ENCODE data around the gene FERD3L. TPM values are rescaled to one million over a fixed set of nuclear protein-coding genes. Genes with fewer than 3 reads are reported as not detected.
A peak's percentile ranks its signal among the peaks of the same experiment; 100 is the strongest.

Gene FERD3L
- total RNA-seq, 1 experiment from 2014 or later: not detected

DNA sequence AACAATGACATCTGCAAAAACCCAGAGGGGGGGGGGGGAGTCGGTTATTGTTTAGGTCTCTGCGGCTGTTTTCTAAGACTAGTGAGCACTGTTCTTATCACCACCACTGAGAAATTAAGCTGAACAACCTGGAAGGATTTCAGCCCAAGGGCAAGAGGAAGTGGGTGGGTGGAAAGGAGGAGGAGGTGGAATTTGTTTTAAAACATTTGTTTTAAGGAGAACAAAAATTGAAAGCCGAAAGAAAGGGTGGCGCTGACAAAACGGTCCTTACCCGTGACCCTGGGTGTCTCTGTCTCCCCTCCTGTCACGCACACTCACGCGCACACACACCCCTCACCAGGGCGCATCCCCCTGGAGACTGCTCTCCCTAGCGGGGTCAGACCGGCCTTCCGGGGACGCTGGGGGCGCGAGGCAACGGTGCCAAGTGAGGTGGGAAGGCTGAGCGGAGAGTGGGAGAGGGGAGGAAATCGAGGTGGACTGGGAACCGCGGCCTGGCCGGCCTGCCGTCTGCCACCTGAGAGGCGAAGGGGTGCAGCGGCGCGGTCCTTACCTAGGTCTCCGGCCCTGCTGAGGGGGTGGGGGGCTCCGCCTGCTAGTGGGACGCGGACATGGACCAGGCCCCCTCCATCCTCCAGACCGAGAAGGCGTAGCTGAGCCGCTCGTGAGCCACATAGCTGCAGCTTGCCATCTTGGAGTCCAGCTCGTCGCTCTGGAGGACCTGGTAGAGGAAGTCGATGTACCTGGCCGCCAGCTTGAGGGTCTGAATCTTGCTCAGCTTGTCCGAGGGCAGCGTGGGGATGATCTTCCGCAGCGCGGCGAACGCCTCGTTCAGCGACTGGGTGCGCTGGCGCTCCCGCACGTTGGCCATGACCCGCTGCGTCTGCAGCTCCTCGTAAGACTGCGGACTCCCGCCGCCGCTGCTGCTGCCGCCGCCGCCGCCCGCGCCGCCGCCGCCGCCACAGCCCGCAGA is 28.8 kb downstream of the FERD3L start:
- POLR2A ChIA-PET: no interaction called here
- ATAC-seq (no peak), DNase-seq (ENCODE audit: low read depth, low spot score) (no peak)
- in situ Hi-C loops (cut with HindIII; ENCODE audit: low pct_unique_long_range_greater_than_20kb, low sequenced_read_pairs) (no loop called here), intact Hi-C loops (cut with micrococcal nuclease; ENCODE audit: unreplicated experiment) (no loop called here)
- no peaks in the 10 kb centered on the region for H3K27me3 ChIP-seq (ENCODE audit: control insufficient read depth, insufficient read depth, low read length)
- peaks cover 9% of the 10 kb centered on the region for H3K9me3 ChIP-seq (ENCODE audit: control insufficient read depth, insufficient read depth, low read depth, low read length)
- no peaks in the 10 kb centered on the region for H3K4me1 ChIP-seq (ENCODE audit: control insufficient read depth, insufficient read depth, low read length)
- CTCF ChIA-PET: no interaction called here
- peak overlapping the region in 1 of 2 experiments; percentile 48; a peak in 1 of 4 replicates for H3K4me3 ChIP-seq (ENCODE audit: low read depth in 2 of 2, low read length in 2 of 2)
- TF ChIP-seq POLR2AphosphoS5 (IDR thresholded peaks at IDR 0.05; ENCODE audit: low read depth, low read length) (no peak), TCF7L2 (IDR thresholded peaks at IDR 0.05; ENCODE audit: low read depth, low read length) (no peak), SIN3A (IDR thresholded peaks at IDR 0.05; ENCODE audit: borderline replicate concordance, insufficient read depth, low read depth, low read length) (no peak)
- TF ChIP-seq, protein P1, sequence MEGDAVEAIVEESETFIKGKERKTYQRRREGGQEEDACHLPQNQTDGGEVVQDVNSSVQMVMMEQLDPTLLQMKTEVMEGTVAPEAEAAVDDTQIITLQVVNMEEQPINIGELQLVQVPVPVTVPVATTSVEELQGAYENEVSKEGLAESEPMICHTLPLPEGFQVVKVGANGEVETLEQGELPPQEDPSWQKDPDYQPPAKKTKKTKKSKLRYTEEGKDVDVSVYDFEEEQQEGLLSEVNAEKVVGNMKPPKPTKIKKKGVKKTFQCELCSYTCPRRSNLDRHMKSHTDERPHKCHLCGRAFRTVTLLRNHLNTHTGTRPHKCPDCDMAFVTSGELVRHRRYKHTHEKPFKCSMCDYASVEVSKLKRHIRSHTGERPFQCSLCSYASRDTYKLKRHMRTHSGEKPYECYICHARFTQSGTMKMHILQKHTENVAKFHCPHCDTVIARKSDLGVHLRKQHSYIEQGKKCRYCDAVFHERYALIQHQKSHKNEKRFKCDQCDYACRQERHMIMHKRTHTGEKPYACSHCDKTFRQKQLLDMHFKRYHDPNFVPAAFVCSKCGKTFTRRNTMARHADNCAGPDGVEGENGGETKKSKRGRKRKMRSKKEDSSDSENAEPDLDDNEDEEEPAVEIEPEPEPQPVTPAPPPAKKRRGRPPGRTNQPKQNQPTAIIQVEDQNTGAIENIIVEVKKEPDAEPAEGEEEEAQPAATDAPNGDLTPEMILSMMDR (IDR thresholded peaks at IDR 0.05): no peak
- TF ChIP-seq, protein P2, sequence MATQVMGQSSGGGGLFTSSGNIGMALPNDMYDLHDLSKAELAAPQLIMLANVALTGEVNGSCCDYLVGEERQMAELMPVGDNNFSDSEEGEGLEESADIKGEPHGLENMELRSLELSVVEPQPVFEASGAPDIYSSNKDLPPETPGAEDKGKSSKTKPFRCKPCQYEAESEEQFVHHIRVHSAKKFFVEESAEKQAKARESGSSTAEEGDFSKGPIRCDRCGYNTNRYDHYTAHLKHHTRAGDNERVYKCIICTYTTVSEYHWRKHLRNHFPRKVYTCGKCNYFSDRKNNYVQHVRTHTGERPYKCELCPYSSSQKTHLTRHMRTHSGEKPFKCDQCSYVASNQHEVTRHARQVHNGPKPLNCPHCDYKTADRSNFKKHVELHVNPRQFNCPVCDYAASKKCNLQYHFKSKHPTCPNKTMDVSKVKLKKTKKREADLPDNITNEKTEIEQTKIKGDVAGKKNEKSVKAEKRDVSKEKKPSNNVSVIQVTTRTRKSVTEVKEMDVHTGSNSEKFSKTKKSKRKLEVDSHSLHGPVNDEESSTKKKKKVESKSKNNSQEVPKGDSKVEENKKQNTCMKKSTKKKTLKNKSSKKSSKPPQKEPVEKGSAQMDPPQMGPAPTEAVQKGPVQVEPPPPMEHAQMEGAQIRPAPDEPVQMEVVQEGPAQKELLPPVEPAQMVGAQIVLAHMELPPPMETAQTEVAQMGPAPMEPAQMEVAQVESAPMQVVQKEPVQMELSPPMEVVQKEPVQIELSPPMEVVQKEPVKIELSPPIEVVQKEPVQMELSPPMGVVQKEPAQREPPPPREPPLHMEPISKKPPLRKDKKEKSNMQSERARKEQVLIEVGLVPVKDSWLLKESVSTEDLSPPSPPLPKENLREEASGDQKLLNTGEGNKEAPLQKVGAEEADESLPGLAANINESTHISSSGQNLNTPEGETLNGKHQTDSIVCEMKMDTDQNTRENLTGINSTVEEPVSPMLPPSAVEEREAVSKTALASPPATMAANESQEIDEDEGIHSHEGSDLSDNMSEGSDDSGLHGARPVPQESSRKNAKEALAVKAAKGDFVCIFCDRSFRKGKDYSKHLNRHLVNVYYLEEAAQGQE (IDR thresholded peaks at IDR 0.05; ENCODE audit: insufficient read depth in 1 of 2, low read depth in 2 of 2, low read length in 1 of 2): no peak
- no peak overlapping the region for H3K27ac ChIP-seq (ENCODE audit: low read length)
- BruUV-seq (replicated peaks): no TSS peak
- H3K36me3 ChIP-seq (ENCODE audit: control insufficient read depth, insufficient read depth, low read length): no peaks in the 10 kb centered on the region

DNA sequence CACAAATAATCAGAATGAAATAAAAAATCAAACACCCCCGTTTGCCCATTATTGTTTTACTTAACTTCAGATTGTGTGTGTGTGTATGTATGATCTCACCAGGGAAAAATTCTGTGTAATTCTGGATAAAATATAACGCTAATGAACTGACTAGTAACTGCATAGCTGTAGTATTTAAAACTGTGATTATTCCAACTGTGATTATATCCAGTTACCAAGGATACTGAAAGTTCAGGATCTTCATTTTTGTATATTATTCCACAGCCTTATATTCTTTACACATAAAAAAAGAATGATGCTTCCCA is 30.7 kb downstream of the FERD3L start:
- no TSS peak for BruUV-seq (replicated peaks)
- no peaks in the 10 kb centered on the region for H3K4me1 ChIP-seq (ENCODE audit: control insufficient read depth, insufficient read depth, low read length)
- ChIA-PET CTCF (no interaction called here), POLR2A (no interaction called here)
- peaks cover 9% of the 10 kb centered on the region for H3K9me3 ChIP-seq (ENCODE audit: control insufficient read depth, insufficient read depth, low read depth, low read length)
- H3K4me3 ChIP-seq (ENCODE audit: low read depth in 2 of 2, low read length in 2 of 2): peak overlapping the region in 1 of 2 experiments; percentile 48; a peak in 1 of 4 replicates
- intact Hi-C loops (cut with micrococcal nuclease; ENCODE audit: unreplicated experiment): no loop called here
- no peaks in the 10 kb centered on the region for H3K27me3 ChIP-seq (ENCODE audit: control insufficient read depth, insufficient read depth, low read length)
- H3K36me3 ChIP-seq (ENCODE audit: control insufficient read depth, insufficient read depth, low read length): no peaks in the 10 kb centered on the region
- in situ Hi-C loops (cut with HindIII; ENCODE audit: low pct_unique_long_range_greater_than_20kb, low sequenced_read_pairs): no loop called here
- no peak for ATAC-seq
- DNase-seq (ENCODE audit: low read depth, low spot score): no peak
- TF ChIP-seq SIN3A (IDR thresholded peaks at IDR 0.05; ENCODE audit: borderline replicate concordance, insufficient read depth, low read depth, low read length): no peak
- TF ChIP-seq, protein P2 (IDR thresholded peaks at IDR 0.05; ENCODE audit: insufficient read depth in 1 of 2, low read depth in 2 of 2, low read length in 1 of 2): no peak
- H3K27ac ChIP-seq (ENCODE audit: low read length): no peak overlapping the region

All from Panc1 (cell line).